Astrocyte (in vitro differentiated cells and primary cell): Measurements from ENCODE around the gene RETREG1. TPM values are rescaled to one million over a fixed set of nuclear protein-coding genes. Genes with fewer than 3 reads are reported as not detected.
A peak's percentile ranks its signal among the peaks of the same experiment; 100 is the strongest.

Experiments used
- DNase-seq: peaks from one replicate; pipeline ENCODE4 v3.0.0-alpha.2; 2010; ENCODE audit warnings: low read depth
- FAIRE-seq: peaks from 2 replicates; lab custom pipeline; 2011; peaks lifted over from hg19 to GRCh38; lab: Jason Lieb, UNC
- H2AFZ ChIP-seq: 2 replicates; pipeline ENCODE4 v1.6.0; 2012; ENCODE audit warnings: low read depth, low read length, inconsistent platforms
- H3K27ac ChIP-seq: 2 replicates; pipeline ENCODE4 v1.5.1; 2011; ENCODE audit warnings: low read depth, low read length, inconsistent platforms
- H3K27me3 ChIP-seq: 2 replicates; pipeline ENCODE4 v1.6.0; 2011; ENCODE audit warnings: low read length, inconsistent platforms; ENCODE audit not compliant: insufficient read depth
- H3K36me3 ChIP-seq: 2 replicates; pipeline ENCODE4 v1.5.1; 2011; ENCODE audit warnings: low read length, inconsistent platforms; ENCODE audit not compliant: insufficient read depth
- H3K4me1 ChIP-seq: 2 replicates; pipeline ENCODE4 v1.5.1; 2011; ENCODE audit warnings: low read length, inconsistent platforms; ENCODE audit not compliant: insufficient read depth
- H3K4me2 ChIP-seq: 2 replicates; pipeline ENCODE4 v1.6.0; 2012; ENCODE audit warnings: low read length, inconsistent platforms
- H3K4me3 ChIP-seq: 2 replicates; pipeline ENCODE4 v1.5.1; 2011; ENCODE audit warnings: low read depth, mild to moderate bottlenecking, low read length, inconsistent platforms; ENCODE audit not compliant: insufficient read depth
- H3K79me2 ChIP-seq: 2 replicates; pipeline ENCODE4 v1.6.0; 2012; ENCODE audit warnings: mild to moderate bottlenecking, low read length, inconsistent platforms; ENCODE audit not compliant: insufficient read depth
- H3K9ac ChIP-seq: 2 replicates; pipeline ENCODE4 v1.6.0; 2012; ENCODE audit warnings: mild to moderate bottlenecking, low read length, inconsistent platforms
- H3K9me3 ChIP-seq: 2 replicates; pipeline ENCODE4 v1.5.1; 2012; ENCODE audit warnings: low read depth, mild to moderate bottlenecking, low read length, inconsistent platforms; ENCODE audit not compliant: insufficient read depth
- H4K20me1 ChIP-seq: 2 replicates; pipeline ENCODE4 v1.6.0; 2012; ENCODE audit warnings: low read length, inconsistent platforms; ENCODE audit not compliant: insufficient read depth
- H3K27ac Mint-ChIP-seq: one replicate; pipeline ENCODE4 v1.8.0; 2021; ENCODE audit warnings: mild to moderate bottlenecking, mixed read lengths; ENCODE audit not compliant: unreplicated experiment
- H3K27me3 Mint-ChIP-seq: one replicate; pipeline ENCODE4 v1.8.0; 2021; ENCODE audit warnings: low read depth, mixed read lengths; ENCODE audit not compliant: unreplicated experiment
- H3K36me3 Mint-ChIP-seq: one replicate; pipeline ENCODE4 v1.8.0; 2021; ENCODE audit warnings: low read depth, mixed read lengths; ENCODE audit not compliant: unreplicated experiment
- H3K4me1 Mint-ChIP-seq: one replicate; pipeline ENCODE4 v1.8.0; 2021; ENCODE audit warnings: low read depth, mixed read lengths; ENCODE audit not compliant: unreplicated experiment
- H3K4me3 Mint-ChIP-seq: one replicate; pipeline ENCODE4 v1.8.0; 2021; ENCODE audit warnings: mild to moderate bottlenecking, moderate library complexity, mixed read lengths; ENCODE audit not compliant: unreplicated experiment
- H3K9me3 Mint-ChIP-seq: one replicate; pipeline ENCODE4 v1.8.0; 2021; ENCODE audit warnings: mild to moderate bottlenecking, mixed read lengths; ENCODE audit not compliant: unreplicated experiment
- CTCF ChIP-seq: IDR thresholded peaks from 2 replicates; pipeline ENCODE4 v1.5.1; 2011; ENCODE audit warnings: low read depth, mild to moderate bottlenecking, inconsistent platforms, low read length, moderate library complexity; ENCODE audit not compliant: insufficient read depth
- EZH2 ChIP-seq: IDR thresholded peaks from 2 replicates; pipeline ENCODE4 v1.6.1; 2012; ENCODE audit warnings: mild to moderate bottlenecking, low read length, inconsistent platforms; ENCODE audit not compliant: insufficient read depth
- total RNA-seq: library from RNA; stranded (reverse); gene quantifications from 2 replicates; pipeline ENCODE4 v1.2.1, GENCODE V29; 2021

RETREG1 gene
- total RNA-seq, 1 donor from 2014 or later: 0.98 TPM

GRCh38 chr5:16471387-16471786 is 145.4 kb downstream of the RETREG1 start:
- H3K27me3 ChIP-seq: no peaks in the 10 kb centered on the region
- no peak for TF ChIP-seq EZH2
- TF ChIP-seq CTCF: no peak
- H3K4me2 ChIP-seq: no peak overlapping the region
- peaks cover 12% of the 10 kb centered on the region for H4K20me1 ChIP-seq
- no peak overlapping the region for H2AFZ ChIP-seq
- no peak overlapping the region for H3K9ac ChIP-seq
- H3K9me3 ChIP-seq: no peaks in the 10 kb centered on the region
- H3K79me2 ChIP-seq: peaks cover 26% of the 10 kb centered on the region
- no peak for FAIRE-seq
- no peak overlapping the region for H3K27ac Mint-ChIP-seq
- no peak overlapping the region for H3K27ac ChIP-seq
- no peak overlapping the region for H3K4me3 Mint-ChIP-seq
- no peaks in the 10 kb centered on the region for H3K27me3 Mint-ChIP-seq
- H3K36me3 Mint-ChIP-seq: peaks cover 2% of the 10 kb centered on the region
- H3K9me3 Mint-ChIP-seq: no peaks in the 10 kb centered on the region
- DNase-seq: no peak
- no peaks in the 10 kb centered on the region for H3K36me3 ChIP-seq
- H3K4me1 ChIP-seq: peaks cover 13% of the 10 kb centered on the region
- peaks cover 13% of the 10 kb centered on the region for H3K4me1 Mint-ChIP-seq
- no peak overlapping the region for H3K4me3 ChIP-seq

GRCh38 chr5:16467363-16468219 is 149.2 kb downstream of the RETREG1 start:
- Mint-ChIP-seq H3K27me3 (no peaks in the 10 kb centered on the region), H3K27ac (peak overlapping the region; percentile 97), H3K4me3 (peak overlapping the region; percentile 99), H3K36me3 (peaks cover 12% of the 10 kb centered on the region), H3K4me1 (peaks cover 25% of the 10 kb centered on the region), H3K9me3 (no peaks in the 10 kb centered on the region)
- no peak overlapping the region for H2AFZ ChIP-seq
- peaks cover 64% of the 10 kb centered on the region for H3K79me2 ChIP-seq
- H4K20me1 ChIP-seq: peaks cover 37% of the 10 kb centered on the region
- DNase-seq (peak; percentile 79), FAIRE-seq (no peak)
- peak overlapping the region; percentile 16 for H3K4me3 ChIP-seq
- H3K27me3 ChIP-seq: no peaks in the 10 kb centered on the region
- peak overlapping the region; percentile 12 for H3K9ac ChIP-seq
- H3K27ac ChIP-seq: peak overlapping the region; percentile 59
- peaks cover 28% of the 10 kb centered on the region for H3K4me1 ChIP-seq
- peak overlapping the region; percentile 94 for H3K4me2 ChIP-seq
- no peak for TF ChIP-seq EZH2
- TF ChIP-seq CTCF: no peak
- H3K9me3 ChIP-seq: no peaks in the 10 kb centered on the region
- peaks cover 11% of the 10 kb centered on the region for H3K36me3 ChIP-seq
